SU-DHL-6 (cell line): ENCODE measurements around the gene SERINC2.

Experiments
- CTCF ChIP-seq: fragments of 200-600 bp; sonication (generic); IDR thresholded peaks from one replicate; pipeline ENCODE4 v1.5.1; 2017; ENCODE audit warnings: antibody characterized with exemption, mild to moderate bottlenecking, low read length, moderate library complexity; ENCODE audit not compliant: insufficient read depth, poor library complexity, severe bottlenecking
- EZH2phosphoT487 ChIP-seq: fragments of 200-600 bp; sonication (generic), shearing (Covaris generic); conservative IDR thresholded peaks from 2 replicates; pipeline ENCODE4 v1.6.1; 2018; ENCODE audit warnings: mild to moderate bottlenecking, antibody characterized with exemption, low read length, moderate library complexity, mixed read lengths

GRCh38 chr1:31434979-31435378 is 22.0 kb downstream of the SERINC2 start:
- TF ChIP-seq CTCF (no peak), EZH2phosphoT487 (no peak)
